ENCODE data around the gene PLXNB2. TPM values are rescaled to one million over a fixed set of nuclear protein-coding genes. Genes with fewer than 3 reads are reported as not detected.

PLXNB2 gene
- total RNA-seq, 1 experiment from 2014 or later, result 227 TPM

- no TSS peak for BruUV-seq (replicated peaks)
- peak within 1 kb of the TSS; percentile 62 to 66 for H3K4me3 ChIP-seq (ENCODE audit: low read depth in 2 of 2, low read length in 2 of 2)
- peaks cover 25% of the 10 kb centered on the region for H3K4me1 ChIP-seq (ENCODE audit: control insufficient read depth, insufficient read depth, low read length)
- in situ Hi-C loops (cut with HindIII; ENCODE audit: low pct_unique_long_range_greater_than_20kb, low sequenced_read_pairs), result no loop called here
- DNase-seq (ENCODE audit: low read depth, low spot score) (no peak), ATAC-seq (peak; percentile 76)
- TF ChIP-seq POLR2AphosphoS5 (IDR thresholded peaks at IDR 0.05; ENCODE audit: low read depth, low read length) (no peak; the same call in none of the 2 replicates), CTCF (IDR thresholded peaks at IDR 0.05) (no peak), TCF7L2 (IDR thresholded peaks at IDR 0.05; ENCODE audit: low read depth, low read length) (no peak; the same call in 1 of the 2 replicates), SIN3A (IDR thresholded peaks at IDR 0.05; ENCODE audit: borderline replicate concordance, insufficient read depth, low read depth, low read length) (peak; percentile 31; the same call in 1 of the 2 replicates), REST (IDR thresholded peaks at IDR 0.05; ENCODE audit: insufficient read depth in 1 of 2, low read depth in 2 of 2, low read length in 1 of 2) (no peak)
- CTCF ChIA-PET, result no interaction called here
- peak within 1 kb of the TSS; percentile 78 for H3K27ac ChIP-seq (ENCODE audit: low read length)
- no peaks in the 10 kb centered on the region for H3K9me3 ChIP-seq (ENCODE audit: control insufficient read depth, insufficient read depth, low read depth, low read length)
- intact Hi-C loops (cut with micrococcal nuclease; ENCODE audit: unreplicated experiment), result no loop called here
- H3K36me3 ChIP-seq (ENCODE audit: control insufficient read depth, insufficient read depth, low read length), result no peaks in the 10 kb centered on the region
- POLR2A ChIA-PET, result interaction anchor here (0.6 kb wide), 1 partner anchor 21 kb away, joined by 9 read pairs; no protein-coding TSS in a partner anchor
- H3K27me3 ChIP-seq (ENCODE audit: control insufficient read depth, insufficient read depth, low read length), result no peaks in the 10 kb centered on the region
Measured at GRCh38 chr22:50250555-50251476, 56.6 kb downstream of the PLXNB2 start, which contains the start of gene HDAC10. TSS of gene HDAC10 (minus strand) at chr22:50251265. CDS start at chr22:50251032, 233 bp downstream.

GRCh38 chr22:50250249-50250554, 57.2 kb downstream of the PLXNB2 start:
- intact Hi-C loops (cut with micrococcal nuclease; ENCODE audit: unreplicated experiment), result no loop called here
- Histone ChIP-seq H3K4me3 (ENCODE audit: low read depth in 2 of 2, low read length in 2 of 2) (peak overlapping the region; percentile 62 to 66), H3K27me3 (ENCODE audit: control insufficient read depth, insufficient read depth, low read length) (no peaks in the 10 kb centered on the region), H3K9me3 (ENCODE audit: control insufficient read depth, insufficient read depth, low read depth, low read length) (no peaks in the 10 kb centered on the region), H3K4me1 (ENCODE audit: control insufficient read depth, insufficient read depth, low read length) (peaks cover 25% of the 10 kb centered on the region), H3K27ac (ENCODE audit: low read length) (peak overlapping the region; percentile 78; the same call in 1 of the 2 replicates), H3K36me3 (ENCODE audit: control insufficient read depth, insufficient read depth, low read length) (no peaks in the 10 kb centered on the region)
- ChIA-PET CTCF (no interaction called here), POLR2A (interaction anchor here (0.6 kb wide), 1 partner anchor 21 kb away, joined by 9 read pairs; no protein-coding TSS in a partner anchor)
- no peak for ATAC-seq
- no TSS peak for BruUV-seq (replicated peaks)
- DNase-seq (ENCODE audit: low read depth, low spot score), result no peak
- in situ Hi-C loops (cut with HindIII; ENCODE audit: low pct_unique_long_range_greater_than_20kb, low sequenced_read_pairs), result no loop called here
- TF ChIP-seq TCF7L2 (IDR thresholded peaks at IDR 0.05; ENCODE audit: low read depth, low read length) (no peak), REST (IDR thresholded peaks at IDR 0.05; ENCODE audit: insufficient read depth in 1 of 2, low read depth in 2 of 2, low read length in 1 of 2) (no peak), POLR2AphosphoS5 (IDR thresholded peaks at IDR 0.05; ENCODE audit: low read depth, low read length) (no peak), CTCF (IDR thresholded peaks at IDR 0.05) (no peak)

Measured in Panc1 (cell line).